HG03095 (cell line): ENCODE measurements around the gene LRFN4.

Experiments
- ATAC-seq: cut with Tn5 transposase; IDR thresholded peaks from one replicate; pipeline ENCODE4 v1.9.1; 2021; ENCODE audit warnings: moderate library complexity; ENCODE audit not compliant: unreplicated experiment

Gene LRFN4

GRCh38 chr11:66870131-66870530 is 13.3 kb downstream of the LRFN4 start:
- ATAC-seq, result no peak

- no peak for ATAC-seq
Measured at GRCh38 chr11:66870616-66871520, 14.0 kb downstream of the LRFN4 start.

GRCh38 chr11:66871521-66871901 is 14.6 kb downstream of the LRFN4 start:
- no peak for ATAC-seq

- ATAC-seq, result no peak
Measured at GRCh38 chr11:66874232-66874631, 17.4 kb downstream of the LRFN4 start.

GRCh38 chr11:66875378-66875777 is 18.5 kb downstream of the LRFN4 start:
- ATAC-seq, result no peak

- no peak for ATAC-seq
Measured at GRCh38 chr11:66877588-66878385, 20.9 kb downstream of the LRFN4 start.

GRCh38 chr11:66878474-66878873 is 21.6 kb downstream of the LRFN4 start:
- ATAC-seq, result no peak

GRCh38 chr11:66879000-66879399 is 22.1 kb downstream of the LRFN4 start:
- ATAC-seq, result no peak

GRCh38 chr11:66879583-66879982 is 22.7 kb downstream of the LRFN4 start:
- no peak for ATAC-seq

GRCh38 chr11:66879999-66880398 is 23.1 kb downstream of the LRFN4 start:
- ATAC-seq, result no peak

GRCh38 chr11:66880496-66881450 is 23.9 kb downstream of the LRFN4 start:
- ATAC-seq, result no peak

GRCh38 chr11:66881451-66881835 is 24.6 kb downstream of the LRFN4 start:
- ATAC-seq, result no peak

GRCh38 chr11:66881927-66882452 is 25.1 kb downstream of the LRFN4 start:
- ATAC-seq, result no peak

- no peak for ATAC-seq
Measured at GRCh38 chr11:66882561-66883015, 25.7 kb downstream of the LRFN4 start.

- no peak for ATAC-seq
Measured at GRCh38 chr11:66883016-66883965, 26.4 kb downstream of the LRFN4 start.

- ATAC-seq, result no peak
Measured at GRCh38 chr11:66884443-66884842, 27.6 kb downstream of the LRFN4 start.

GRCh38 chr11:66885469-66885868 is 28.6 kb downstream of the LRFN4 start:
- no peak for ATAC-seq

- ATAC-seq, result no peak
Measured at GRCh38 chr11:66885950-66886440, 29.1 kb downstream of the LRFN4 start.

GRCh38 chr11:66886671-66887221 is 29.9 kb downstream of the LRFN4 start:
- ATAC-seq, result no peak
